GM06990 (cell line): Measurements from ENCODE around the gene ANKRD44.

Source experiments
- DNase-seq: peaks from one replicate; pipeline ENCODE4 v3.0.0-alpha.2; 2011; ENCODE audit not compliant: insufficient read length; ENCODE audit errors: extremely low read depth
- H3K27me3 ChIP-seq: replicated peaks from 2 replicates; pipeline ENCODE4 v1.6.0; 2011; ENCODE audit warnings: low read length; ENCODE audit not compliant: control insufficient read depth, insufficient read depth
- H3K36me3 ChIP-seq: 2 replicates; pipeline ENCODE4 v1.5.1; 2011; ENCODE audit warnings: low read length; ENCODE audit not compliant: control insufficient read depth, insufficient read depth
- H3K4me3 ChIP-seq: replicated peaks from 2 replicates; pipeline ENCODE4 v1.5.1; 2011; ENCODE audit warnings: low read depth, mild to moderate bottlenecking, control low read depth, low read length
- CTCF ChIP-seq: IDR thresholded peaks from 2 replicates; pipeline ENCODE4 v1.5.1; 2011; ENCODE audit warnings: low read length, control low read depth, mild to moderate bottlenecking, inconsistent platforms; ENCODE audit not compliant: insufficient read depth, poor library complexity, severe bottlenecking

Gene ANKRD44

GRCh38 chr2:197281421-197281820, 29.2 kb downstream of the ANKRD44 start:
- no peak for DNase-seq
- no peak for TF ChIP-seq CTCF

GRCh38 chr2:197280015-197280702, 30.4 kb downstream of the ANKRD44 start:
- Histone ChIP-seq H3K4me3 (no peak overlapping the region), H3K27me3 (no peaks in the 10 kb centered on the region), H3K36me3 (no peaks in the 10 kb centered on the region)
- TF ChIP-seq CTCF: no peak
- DNase-seq: no peak

More at GRCh38 chr2:197281421-197281820, 29.2 kb downstream of the ANKRD44 start:
- no peak overlapping the region for H3K4me3 ChIP-seq
- H3K27me3 ChIP-seq: no peaks in the 10 kb centered on the region
- no peaks in the 10 kb centered on the region; the same call in 1 of the 2 replicates for H3K36me3 ChIP-seq

- Histone ChIP-seq H3K4me3 (no peak overlapping the region), H3K36me3 (no peaks in the 10 kb centered on the region), H3K27me3 (no peaks in the 10 kb centered on the region)
- no peak for TF ChIP-seq CTCF
- no peak for DNase-seq
Observed at GRCh38 chr2:197278799-197279763, 31.5 kb downstream of the ANKRD44 start.

GRCh38 chr2:197277794-197278193, 32.8 kb downstream of the ANKRD44 start:
- Histone ChIP-seq H3K4me3 (no peak overlapping the region), H3K36me3 (no peaks in the 10 kb centered on the region), H3K27me3 (no peaks in the 10 kb centered on the region)
- no peak for TF ChIP-seq CTCF
- DNase-seq: no peak

GRCh38 chr2:197276156-197276555, 34.4 kb downstream of the ANKRD44 start:
- Histone ChIP-seq H3K36me3 (no peaks in the 10 kb centered on the region), H3K4me3 (no peak overlapping the region), H3K27me3 (no peaks in the 10 kb centered on the region)
- no peak for TF ChIP-seq CTCF
- no peak for DNase-seq
